ENCODE data around the gene PLGRKT. TPM values are rescaled to one million over a fixed set of nuclear protein-coding genes. Genes with fewer than 3 reads are reported as not detected.
"Not testable (repeated sequence)": the region's sequence is repeated elsewhere in the genome, so short reads cannot be mapped to it uniquely, and the experiment has no call there.

The PLGRKT gene
- total RNA-seq, 2 experiments from 2014 or later: 10.4 to 26.1 TPM

DNA sequence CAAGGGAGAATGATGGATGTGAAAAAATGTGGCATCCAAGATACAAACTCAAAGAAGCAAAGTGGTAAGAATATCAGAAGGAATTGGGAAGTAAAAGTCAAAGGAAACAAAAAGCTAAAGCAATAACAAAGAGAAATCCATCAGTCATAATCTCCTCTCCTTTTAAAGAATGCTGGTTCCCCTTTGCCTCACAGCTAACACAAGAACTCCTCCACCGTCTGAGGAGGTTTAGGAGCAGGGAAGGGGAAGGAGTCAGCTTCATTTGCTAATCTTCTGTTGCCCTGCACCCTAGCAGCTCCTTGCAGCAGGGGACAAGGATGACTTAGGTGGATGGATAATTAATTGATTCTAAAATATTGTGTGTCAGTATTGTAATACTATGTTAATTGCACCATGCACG lies 29.0 kb upstream of the PLGRKT start:
- no peak overlapping the region for H3K27ac ChIP-seq (ENCODE audit: low read depth, low read length, poor library complexity, severe bottlenecking)
- DNase-seq (ENCODE audit: low spot score): no peak
- BruUV-seq (replicated peaks): no TSS peak
- no peak overlapping the region for H3K4me3 ChIP-seq (ENCODE audit: low read depth, low read length, poor library complexity, severe bottlenecking)
- no peak overlapping the region for H3K4me2 ChIP-seq (ENCODE audit: low read length)
- intact Hi-C loops (cut with micrococcal nuclease; ENCODE audit: unreplicated experiment): no loop called here
- H3K79me2 ChIP-seq (ENCODE audit: insufficient read depth, low read depth, low read length): no peaks in the 10 kb centered on the region
- H3K36me3 ChIP-seq (ENCODE audit: insufficient read depth, low read length): no peaks in the 10 kb centered on the region
- no peaks in the 10 kb centered on the region for H4K20me1 ChIP-seq (ENCODE audit: insufficient read depth, low read length)
- H3K4me1 ChIP-seq (ENCODE audit: insufficient read depth, low read length, poor library complexity, severe bottlenecking): peaks cover 13% of the 10 kb centered on the region
- H3K9me3 ChIP-seq (ENCODE audit: low read length): no peaks in the 10 kb centered on the region
- ChIA-PET POLR2A (interaction anchor here (0.5 to 1.4 kb wide), 6 partner anchors 11 to 75 kb away, joined by 3 to 4 read pairs (median 3); partner anchors contain the start of gene CD274), CTCF (ENCODE audit: unreplicated experiment) (no interaction called here)
- no peak for TF ChIP-seq EZH2phosphoT487 (IDR thresholded peaks at IDR 0.05; ENCODE audit: borderline replicate concordance, low read depth, low read length)
- TF ChIP-seq, protein P1, sequence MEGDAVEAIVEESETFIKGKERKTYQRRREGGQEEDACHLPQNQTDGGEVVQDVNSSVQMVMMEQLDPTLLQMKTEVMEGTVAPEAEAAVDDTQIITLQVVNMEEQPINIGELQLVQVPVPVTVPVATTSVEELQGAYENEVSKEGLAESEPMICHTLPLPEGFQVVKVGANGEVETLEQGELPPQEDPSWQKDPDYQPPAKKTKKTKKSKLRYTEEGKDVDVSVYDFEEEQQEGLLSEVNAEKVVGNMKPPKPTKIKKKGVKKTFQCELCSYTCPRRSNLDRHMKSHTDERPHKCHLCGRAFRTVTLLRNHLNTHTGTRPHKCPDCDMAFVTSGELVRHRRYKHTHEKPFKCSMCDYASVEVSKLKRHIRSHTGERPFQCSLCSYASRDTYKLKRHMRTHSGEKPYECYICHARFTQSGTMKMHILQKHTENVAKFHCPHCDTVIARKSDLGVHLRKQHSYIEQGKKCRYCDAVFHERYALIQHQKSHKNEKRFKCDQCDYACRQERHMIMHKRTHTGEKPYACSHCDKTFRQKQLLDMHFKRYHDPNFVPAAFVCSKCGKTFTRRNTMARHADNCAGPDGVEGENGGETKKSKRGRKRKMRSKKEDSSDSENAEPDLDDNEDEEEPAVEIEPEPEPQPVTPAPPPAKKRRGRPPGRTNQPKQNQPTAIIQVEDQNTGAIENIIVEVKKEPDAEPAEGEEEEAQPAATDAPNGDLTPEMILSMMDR (conservative IDR thresholded peaks at IDR 0.05; ENCODE audit: low read length): no peak
- H2AFZ ChIP-seq (ENCODE audit: low read length): no peak overlapping the region
- no peaks in the 10 kb centered on the region for H3K9me2 ChIP-seq (ENCODE audit: insufficient read depth, low read length)

DNA sequence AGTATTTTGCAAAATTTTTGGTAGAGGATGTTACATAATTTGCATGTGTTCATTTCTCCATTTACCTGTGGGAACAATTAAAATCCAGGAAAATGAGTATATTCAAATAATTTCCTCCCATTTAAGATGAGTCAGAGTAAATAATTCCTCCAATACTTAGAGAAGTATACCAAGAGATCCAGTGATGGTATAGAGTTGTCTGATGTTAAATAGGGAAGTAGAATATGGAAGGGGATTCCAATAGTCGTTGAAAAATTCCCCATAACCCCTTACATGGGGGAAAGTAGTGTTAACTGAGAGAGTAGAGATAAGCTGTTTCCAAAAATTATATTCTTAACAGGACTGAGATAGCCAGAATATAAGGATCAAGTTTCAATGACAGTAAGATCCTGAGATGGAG lies 28.3 kb upstream of the PLGRKT start:
- BruUV-seq (replicated peaks): no TSS peak
- H3K27ac ChIP-seq (ENCODE audit: low read depth, low read length, poor library complexity, severe bottlenecking): no peak overlapping the region
- no peaks in the 10 kb centered on the region for H3K36me3 ChIP-seq (ENCODE audit: insufficient read depth, low read length)
- no peaks in the 10 kb centered on the region for H3K79me2 ChIP-seq (ENCODE audit: insufficient read depth, low read depth, low read length)
- no peak for DNase-seq (ENCODE audit: low spot score)
- ChIA-PET POLR2A (interaction anchor here (0.7 to 0.8 kb wide), 2 partner anchors 10 to 17 kb away, joined by 3 read pairs; no protein-coding TSS in a partner anchor), CTCF (ENCODE audit: unreplicated experiment) (no interaction called here)
- no peak overlapping the region; the same call in 1 of the 2 replicates for H2AFZ ChIP-seq (ENCODE audit: low read length)
- peaks cover 13% of the 10 kb centered on the region for H3K4me1 ChIP-seq (ENCODE audit: insufficient read depth, low read length, poor library complexity, severe bottlenecking)
- H4K20me1 ChIP-seq (ENCODE audit: insufficient read depth, low read length): no peaks in the 10 kb centered on the region
- H3K4me2 ChIP-seq (ENCODE audit: low read length): no peak overlapping the region
- no peaks in the 10 kb centered on the region for H3K9me2 ChIP-seq (ENCODE audit: insufficient read depth, low read length)
- H3K4me3 ChIP-seq (ENCODE audit: low read depth, low read length, poor library complexity, severe bottlenecking): no peak overlapping the region
- no peak for TF ChIP-seq EZH2phosphoT487 (IDR thresholded peaks at IDR 0.05; ENCODE audit: borderline replicate concordance, low read depth, low read length)
- TF ChIP-seq, protein P1 (conservative IDR thresholded peaks at IDR 0.05; ENCODE audit: low read length): no peak
- H3K9me3 ChIP-seq (ENCODE audit: low read length): no peaks in the 10 kb centered on the region
- intact Hi-C loops (cut with micrococcal nuclease; ENCODE audit: unreplicated experiment): no loop called here

DNA sequence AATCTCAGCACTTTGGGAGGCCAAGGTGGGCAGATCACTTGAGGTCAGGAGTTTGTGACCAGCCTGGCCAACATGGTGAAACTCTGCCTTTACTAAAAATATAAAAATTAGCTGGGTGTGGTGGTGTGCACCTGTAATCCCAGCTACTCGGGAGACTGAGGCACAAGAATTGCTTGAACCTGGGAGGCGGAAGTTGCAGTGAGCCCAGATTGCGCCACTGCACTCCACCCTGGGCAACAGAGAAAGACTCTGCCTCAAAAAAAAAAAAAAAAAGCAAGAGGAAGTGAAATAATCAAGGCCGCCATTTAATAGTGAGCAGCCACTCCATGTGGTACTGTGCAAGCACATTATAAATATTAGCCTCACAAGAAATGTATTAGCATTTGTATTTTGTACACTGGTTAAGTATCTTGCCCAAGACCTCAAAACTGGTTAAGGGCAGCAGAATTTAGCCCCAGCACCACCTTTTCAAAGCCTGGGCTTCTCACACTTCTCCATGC lies 27.2 kb upstream of the PLGRKT start:
- peak; percentile 15 for DNase-seq (ENCODE audit: low spot score)
- H3K9me3 ChIP-seq (ENCODE audit: low read length); BruUV-seq (replicated peaks); H3K27ac ChIP-seq (ENCODE audit: low read depth, low read length, poor library complexity, severe bottlenecking); H3K4me2 ChIP-seq (ENCODE audit: low read length); H3K9me2 ChIP-seq (ENCODE audit: insufficient read depth, low read length); CTCF ChIA-PET (ENCODE audit: unreplicated experiment); H4K20me1 ChIP-seq (ENCODE audit: insufficient read depth, low read length); H3K4me3 ChIP-seq (ENCODE audit: low read depth, low read length, poor library complexity, severe bottlenecking); H3K36me3 ChIP-seq (ENCODE audit: insufficient read depth, low read length); intact Hi-C loops (cut with micrococcal nuclease; ENCODE audit: unreplicated experiment); H3K79me2 ChIP-seq (ENCODE audit: insufficient read depth, low read depth, low read length): not testable (repeated sequence)
- peak overlapping the region; percentile 60 for H2AFZ ChIP-seq (ENCODE audit: low read length)
- POLR2A ChIA-PET: interaction anchor here (0.6 to 1.1 kb wide), 4 partner anchors 29 to 84 kb away, joined by 3 to 4 read pairs (median 3); no protein-coding TSS in a partner anchor
- H3K4me1 ChIP-seq (ENCODE audit: insufficient read depth, low read length, poor library complexity, severe bottlenecking): peaks cover 13% of the 10 kb centered on the region
